HPDE6-E6E7 (cell line): ENCODE results near the gene MAP3K4.
"Not testable (repeated sequence)": the region's sequence is repeated elsewhere in the genome, so short reads cannot be mapped to it uniquely, and the experiment has no call there.

Experiments
- DNase-seq: peaks from one replicate; pipeline ENCODE4 v3.0.0; 2011; ENCODE audit warnings: missing footprints; ENCODE audit errors: extremely low spot score

The MAP3K4 gene

GRCh38 chr6:160972111-160972510, 19.5 kb upstream of the MAP3K4 start:
- DNase-seq, result peak; percentile 92

- DNase-seq, result not testable (repeated sequence)
These were observed 19.0 kb upstream of the MAP3K4 start for GRCh38 chr6:160972594-160972993.

GRCh38 chr6:160973311-160974250, 18.0 kb upstream of the MAP3K4 start:
- DNase-seq, result no peak

GRCh38 chr6:160974304-160974771, 17.2 kb upstream of the MAP3K4 start:
- peak; percentile 84 for DNase-seq

GRCh38 chr6:160975162-160975561, 16.4 kb upstream of the MAP3K4 start:
- no peak for DNase-seq

- not testable (repeated sequence) for DNase-seq
These were observed 15.6 kb upstream of the MAP3K4 start for GRCh38 chr6:160975961-160976360.

- DNase-seq, result no peak
These were observed 13.2 kb upstream of the MAP3K4 start for GRCh38 chr6:160978141-160978901.

- no peak for DNase-seq
These were observed 12.4 kb upstream of the MAP3K4 start for GRCh38 chr6:160979061-160979708.

- DNase-seq, result not testable (repeated sequence)
These were observed 8.1 kb upstream of the MAP3K4 start for GRCh38 chr6:160983377-160983948.

GRCh38 chr6:160986851-160987250, 4.7 kb upstream of the MAP3K4 start:
- DNase-seq, result no peak

- DNase-seq, result no peak
These were observed 4.3 kb upstream of the MAP3K4 start for GRCh38 chr6:160987265-160987664.

GRCh38 chr6:160990847-160991405, 643 bp upstream of the MAP3K4 start:
- DNase-seq, result no peak

GRCh38 chr6:160992061-160992979, 751 bp downstream of the MAP3K4 start:
- no peak for DNase-seq

GRCh38 chr6:160992980-160993314, 1.4 kb downstream of the MAP3K4 start:
- DNase-seq, result no peak

- no peak for DNase-seq
These were observed 3.7 kb downstream of the MAP3K4 start for GRCh38 chr6:160995271-160995670.

- peak; percentile 69 for DNase-seq
These were observed 4.6 kb downstream of the MAP3K4 start for GRCh38 chr6:160996131-160996601.

GRCh38 chr6:160998217-160998616, 6.6 kb downstream of the MAP3K4 start:
- no peak for DNase-seq

GRCh38 chr6:160998766-160999165, 7.2 kb downstream of the MAP3K4 start:
- DNase-seq, result no peak

- no peak for DNase-seq
These were observed 7.9 kb downstream of the MAP3K4 start for GRCh38 chr6:160999516-160999915.

- DNase-seq, result no peak
These were observed 9.1 kb downstream of the MAP3K4 start for GRCh38 chr6:161000632-161001031.
